GM12878 (cell line): ENCODE data around the gene CACNA2D4. TPM values are rescaled to one million over a fixed set of nuclear protein-coding genes. Genes with fewer than 3 reads are reported as not detected.

ENCODE experiments used
- DPF2 ChIP-seq: fragments of 450-650 bp; IDR thresholded peaks from 2 replicates; pipeline ENCODE4 v1.6.1; 2017; ENCODE audit warnings: mild to moderate bottlenecking
- MTA3 ChIP-seq: IDR thresholded peaks from 2 replicates; pipeline ENCODE4 v1.6.1; 2012; ENCODE audit warnings: low read length, inconsistent platforms, borderline replicate concordance
- NR2F1 ChIP-seq: fragments of 450-650 bp; conservative IDR thresholded peaks from 2 replicates; pipeline ENCODE4 v1.6.1; 2017; ENCODE audit warnings: mild to moderate bottlenecking
- RAD51 ChIP-seq: fragments of 450-650 bp; IDR thresholded peaks from 2 replicates; pipeline ENCODE4 v1.6.1; 2016; ENCODE audit warnings: moderate library complexity, mild to moderate bottlenecking, inconsistent platforms
- SUPT20H ChIP-seq: IDR thresholded peaks from 2 replicates; pipeline ENCODE4 v1.6.1; 2011; ENCODE audit warnings: low read depth, mild to moderate bottlenecking, low read length, moderate library complexity, borderline replicate concordance; ENCODE audit not compliant: control insufficient read depth
- TBL1XR1 ChIP-seq: IDR thresholded peaks from 2 replicates; pipeline ENCODE4 v1.6.1; 2012; ENCODE audit warnings: low read depth, low read length, improper control_type of control experiment
- polyA plus RNA-seq, 11 experiments: library from polyadenylated mRNA; depleted of rRNA in 4 of 11; unstranded in 6 of 11; stranded (reverse) in 5 of 11; fragments of >200 nt; fragmentation: Nextera tagmentation in 4 of 11; fragmentation: Illumina TruSeq in 1 of 11; extraction: Ambion mirVana in 4 of 11; extraction: Trizol in 1 of 11; gene quantifications; 1 replicate in 1 of 11; 2 replicates in 10 of 11; pipeline versions ENCODE4 v1.2.1 to v1.2.3, GENCODE V29; 2011 to 2016; ENCODE audit warnings: inconsistent platforms in 2 of 11, missing spikeins in 2 of 11, low read depth in 1 of 11
- total RNA-seq, 4 experiments: library from RNA; depleted of rRNA in 3 of 4; stranded (reverse); fragments of >200 nt in 3 of 4; fragmentation: Illumina TruSeq in 1 of 4; extraction: Trizol in 1 of 4; gene quantifications; 2 replicates each; pipeline versions ENCODE4 v1.2.1 to v1.2.3, GENCODE V29; 2013 to 2021
- TF ChIP-seq, protein P1 (sequence below): IDR thresholded peaks from 2 replicates; pipeline ENCODE4 v1.6.1; 2012; ENCODE audit warnings: mild to moderate bottlenecking, low read depth, low read length
- TF ChIP-seq, protein P2 (sequence below), 3 experiments: IDR thresholded peaks in 2 of 3; conservative IDR thresholded peaks in 1 of 3; 2 replicates each; pipeline ENCODE4 v1.5.1; 2011; ENCODE audit warnings: low read depth in 3 of 3, low read length in 3 of 3, mild to moderate bottlenecking in 3 of 3, control low read depth in 2 of 3, moderate library complexity in 2 of 3, inconsistent platforms in 1 of 3, mixed read lengths in 1 of 3; ENCODE audit not compliant: control insufficient read depth in 2 of 3, insufficient read depth in 1 of 3; ENCODE audit errors: extremely low read depth in 1 of 3
- TF ChIP-seq, protein P3 (sequence below): fragments of 450-650 bp; IDR thresholded peaks from 2 replicates; pipeline ENCODE4 v1.6.1; 2018; ENCODE audit warnings: borderline replicate concordance, mild to moderate bottlenecking; ENCODE audit not compliant: partially characterized antibody
- TF ChIP-seq, protein P4 (sequence below): IDR thresholded peaks from 2 replicates; pipeline ENCODE4 v1.6.1; 2011; ENCODE audit warnings: low read depth, mild to moderate bottlenecking, low read length, moderate library complexity, borderline replicate concordance; ENCODE audit errors: extremely low read depth
- TF ChIP-seq, protein P5 (sequence below): fragments of 450-650 bp; formaldehyde crosslinking; IDR thresholded peaks from 2 replicates; pipeline ENCODE4 v1.4.0; 2020; ENCODE audit warnings: mild to moderate bottlenecking, moderate library complexity

CACNA2D4 gene
- total and polyA plus RNA-seq, 10 of the 15 experiments (the other 5 are each of a cell fraction or from before 2014, with no cell fraction given) = 0.03 to 1.0 (median 0.65) TPM

DNA sequence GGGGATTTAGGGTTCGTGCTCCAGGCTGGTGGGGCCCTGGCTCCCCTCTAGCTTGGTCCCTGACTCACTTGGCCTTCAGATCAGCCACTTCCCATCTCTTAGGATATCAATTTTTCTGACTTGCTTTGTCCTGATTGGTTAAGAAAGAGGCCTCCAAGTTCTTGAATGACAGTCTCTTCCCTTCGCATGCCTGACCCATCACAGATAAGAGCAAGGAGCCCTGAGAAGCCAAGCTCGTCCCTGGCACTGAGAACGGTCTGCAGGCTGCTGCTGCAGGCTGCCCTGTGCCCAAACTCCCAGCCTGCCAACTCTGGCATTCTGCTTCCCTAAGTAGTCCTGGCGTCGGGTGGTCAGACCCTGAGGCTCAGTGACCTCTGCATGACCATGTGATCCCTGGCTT is 98.9 kb downstream of the CACNA2D4 start (continued):
- TF ChIP-seq, protein P1, sequence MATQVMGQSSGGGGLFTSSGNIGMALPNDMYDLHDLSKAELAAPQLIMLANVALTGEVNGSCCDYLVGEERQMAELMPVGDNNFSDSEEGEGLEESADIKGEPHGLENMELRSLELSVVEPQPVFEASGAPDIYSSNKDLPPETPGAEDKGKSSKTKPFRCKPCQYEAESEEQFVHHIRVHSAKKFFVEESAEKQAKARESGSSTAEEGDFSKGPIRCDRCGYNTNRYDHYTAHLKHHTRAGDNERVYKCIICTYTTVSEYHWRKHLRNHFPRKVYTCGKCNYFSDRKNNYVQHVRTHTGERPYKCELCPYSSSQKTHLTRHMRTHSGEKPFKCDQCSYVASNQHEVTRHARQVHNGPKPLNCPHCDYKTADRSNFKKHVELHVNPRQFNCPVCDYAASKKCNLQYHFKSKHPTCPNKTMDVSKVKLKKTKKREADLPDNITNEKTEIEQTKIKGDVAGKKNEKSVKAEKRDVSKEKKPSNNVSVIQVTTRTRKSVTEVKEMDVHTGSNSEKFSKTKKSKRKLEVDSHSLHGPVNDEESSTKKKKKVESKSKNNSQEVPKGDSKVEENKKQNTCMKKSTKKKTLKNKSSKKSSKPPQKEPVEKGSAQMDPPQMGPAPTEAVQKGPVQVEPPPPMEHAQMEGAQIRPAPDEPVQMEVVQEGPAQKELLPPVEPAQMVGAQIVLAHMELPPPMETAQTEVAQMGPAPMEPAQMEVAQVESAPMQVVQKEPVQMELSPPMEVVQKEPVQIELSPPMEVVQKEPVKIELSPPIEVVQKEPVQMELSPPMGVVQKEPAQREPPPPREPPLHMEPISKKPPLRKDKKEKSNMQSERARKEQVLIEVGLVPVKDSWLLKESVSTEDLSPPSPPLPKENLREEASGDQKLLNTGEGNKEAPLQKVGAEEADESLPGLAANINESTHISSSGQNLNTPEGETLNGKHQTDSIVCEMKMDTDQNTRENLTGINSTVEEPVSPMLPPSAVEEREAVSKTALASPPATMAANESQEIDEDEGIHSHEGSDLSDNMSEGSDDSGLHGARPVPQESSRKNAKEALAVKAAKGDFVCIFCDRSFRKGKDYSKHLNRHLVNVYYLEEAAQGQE = no peak
- TF ChIP-seq, protein P2, sequence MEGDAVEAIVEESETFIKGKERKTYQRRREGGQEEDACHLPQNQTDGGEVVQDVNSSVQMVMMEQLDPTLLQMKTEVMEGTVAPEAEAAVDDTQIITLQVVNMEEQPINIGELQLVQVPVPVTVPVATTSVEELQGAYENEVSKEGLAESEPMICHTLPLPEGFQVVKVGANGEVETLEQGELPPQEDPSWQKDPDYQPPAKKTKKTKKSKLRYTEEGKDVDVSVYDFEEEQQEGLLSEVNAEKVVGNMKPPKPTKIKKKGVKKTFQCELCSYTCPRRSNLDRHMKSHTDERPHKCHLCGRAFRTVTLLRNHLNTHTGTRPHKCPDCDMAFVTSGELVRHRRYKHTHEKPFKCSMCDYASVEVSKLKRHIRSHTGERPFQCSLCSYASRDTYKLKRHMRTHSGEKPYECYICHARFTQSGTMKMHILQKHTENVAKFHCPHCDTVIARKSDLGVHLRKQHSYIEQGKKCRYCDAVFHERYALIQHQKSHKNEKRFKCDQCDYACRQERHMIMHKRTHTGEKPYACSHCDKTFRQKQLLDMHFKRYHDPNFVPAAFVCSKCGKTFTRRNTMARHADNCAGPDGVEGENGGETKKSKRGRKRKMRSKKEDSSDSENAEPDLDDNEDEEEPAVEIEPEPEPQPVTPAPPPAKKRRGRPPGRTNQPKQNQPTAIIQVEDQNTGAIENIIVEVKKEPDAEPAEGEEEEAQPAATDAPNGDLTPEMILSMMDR (IDR thresholded peaks at IDR 0.05 in 2 of 3, conservative IDR thresholded peaks at IDR 0.05 in 1 of 3; ENCODE audit: control insufficient read depth in 2 of 3, extremely low read depth in 1 of 3, insufficient read depth in 1 of 3, low read depth in 3 of 3, low read length in 3 of 3) = no peak
- TF ChIP-seq RAD51 (no peak), DPF2 (no peak), MTA3 (no peak), SUPT20H (no peak), NR2F1 (no peak), TBL1XR1 (no peak)
- TF ChIP-seq, protein P3, sequence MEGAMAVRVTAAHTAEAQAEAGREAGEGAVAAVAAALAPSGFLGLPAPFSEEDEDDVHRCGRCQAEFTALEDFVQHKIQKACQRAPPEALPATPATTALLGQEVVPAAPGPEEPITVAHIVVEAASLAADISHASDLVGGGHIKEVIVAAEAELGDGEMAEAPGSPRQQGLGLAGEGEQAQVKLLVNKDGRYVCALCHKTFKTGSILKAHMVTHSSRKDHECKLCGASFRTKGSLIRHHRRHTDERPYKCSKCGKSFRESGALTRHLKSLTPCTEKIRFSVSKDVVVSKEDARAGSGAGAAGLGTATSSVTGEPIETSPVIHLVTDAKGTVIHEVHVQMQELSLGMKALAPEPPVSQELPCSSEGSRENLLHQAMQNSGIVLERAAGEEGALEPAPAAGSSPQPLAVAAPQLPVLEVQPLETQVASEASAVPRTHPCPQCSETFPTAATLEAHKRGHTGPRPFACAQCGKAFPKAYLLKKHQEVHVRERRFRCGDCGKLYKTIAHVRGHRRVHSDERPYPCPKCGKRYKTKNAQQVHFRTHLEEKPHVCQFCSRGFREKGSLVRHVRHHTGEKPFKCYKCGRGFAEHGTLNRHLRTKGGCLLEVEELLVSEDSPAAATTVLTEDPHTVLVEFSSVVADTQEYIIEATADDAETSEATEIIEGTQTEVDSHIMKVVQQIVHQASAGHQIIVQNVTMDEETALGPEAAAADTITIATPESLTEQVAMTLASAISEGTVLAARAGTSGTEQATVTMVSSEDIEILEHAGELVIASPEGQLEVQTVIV = no peak
- TF ChIP-seq, protein P4, sequence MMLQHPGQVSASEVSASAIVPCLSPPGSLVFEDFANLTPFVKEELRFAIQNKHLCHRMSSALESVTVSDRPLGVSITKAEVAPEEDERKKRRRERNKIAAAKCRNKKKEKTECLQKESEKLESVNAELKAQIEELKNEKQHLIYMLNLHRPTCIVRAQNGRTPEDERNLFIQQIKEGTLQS = no peak
- TF ChIP-seq, protein P5, sequence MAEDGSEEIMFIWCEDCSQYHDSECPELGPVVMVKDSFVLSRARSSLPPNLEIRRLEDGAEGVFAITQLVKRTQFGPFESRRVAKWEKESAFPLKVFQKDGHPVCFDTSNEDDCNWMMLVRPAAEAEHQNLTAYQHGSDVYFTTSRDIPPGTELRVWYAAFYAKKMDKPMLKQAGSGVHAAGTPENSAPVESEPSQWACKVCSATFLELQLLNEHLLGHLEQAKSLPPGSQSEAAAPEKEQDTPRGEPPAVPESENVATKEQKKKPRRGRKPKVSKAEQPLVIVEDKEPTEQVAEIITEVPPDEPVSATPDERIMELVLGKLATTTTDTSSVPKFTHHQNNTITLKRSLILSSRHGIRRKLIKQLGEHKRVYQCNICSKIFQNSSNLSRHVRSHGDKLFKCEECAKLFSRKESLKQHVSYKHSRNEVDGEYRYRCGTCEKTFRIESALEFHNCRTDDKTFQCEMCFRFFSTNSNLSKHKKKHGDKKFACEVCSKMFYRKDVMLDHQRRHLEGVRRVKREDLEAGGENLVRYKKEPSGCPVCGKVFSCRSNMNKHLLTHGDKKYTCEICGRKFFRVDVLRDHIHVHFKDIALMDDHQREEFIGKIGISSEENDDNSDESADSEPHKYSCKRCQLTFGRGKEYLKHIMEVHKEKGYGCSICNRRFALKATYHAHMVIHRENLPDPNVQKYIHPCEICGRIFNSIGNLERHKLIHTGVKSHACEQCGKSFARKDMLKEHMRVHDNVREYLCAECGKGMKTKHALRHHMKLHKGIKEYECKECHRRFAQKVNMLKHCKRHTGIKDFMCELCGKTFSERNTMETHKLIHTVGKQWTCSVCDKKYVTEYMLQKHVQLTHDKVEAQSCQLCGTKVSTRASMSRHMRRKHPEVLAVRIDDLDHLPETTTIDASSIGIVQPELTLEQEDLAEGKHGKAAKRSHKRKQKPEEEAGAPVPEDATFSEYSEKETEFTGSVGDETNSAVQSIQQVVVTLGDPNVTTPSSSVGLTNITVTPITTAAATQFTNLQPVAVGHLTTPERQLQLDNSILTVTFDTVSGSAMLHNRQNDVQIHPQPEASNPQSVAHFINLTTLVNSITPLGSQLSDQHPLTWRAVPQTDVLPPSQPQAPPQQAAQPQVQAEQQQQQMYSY (CRISPR knock-in tag) = no peak
